Stimulated activated CD8-positive, alpha-beta memory T cell treated with anti-CD3 and anti-CD28 coated beads, Interleukin-12 subunit alpha, Interleukin-12 subunit beta, amount 100 ng/mL, for 24 hours (primary cell): ENCODE results near the gene MLLT1.

Experiments used
- DNase-seq: peaks from one replicate; pipeline ENCODE4 v3.0.0-alpha.2; 2020; ENCODE audit errors: extremely low read depth

The MLLT1 gene

DNA sequence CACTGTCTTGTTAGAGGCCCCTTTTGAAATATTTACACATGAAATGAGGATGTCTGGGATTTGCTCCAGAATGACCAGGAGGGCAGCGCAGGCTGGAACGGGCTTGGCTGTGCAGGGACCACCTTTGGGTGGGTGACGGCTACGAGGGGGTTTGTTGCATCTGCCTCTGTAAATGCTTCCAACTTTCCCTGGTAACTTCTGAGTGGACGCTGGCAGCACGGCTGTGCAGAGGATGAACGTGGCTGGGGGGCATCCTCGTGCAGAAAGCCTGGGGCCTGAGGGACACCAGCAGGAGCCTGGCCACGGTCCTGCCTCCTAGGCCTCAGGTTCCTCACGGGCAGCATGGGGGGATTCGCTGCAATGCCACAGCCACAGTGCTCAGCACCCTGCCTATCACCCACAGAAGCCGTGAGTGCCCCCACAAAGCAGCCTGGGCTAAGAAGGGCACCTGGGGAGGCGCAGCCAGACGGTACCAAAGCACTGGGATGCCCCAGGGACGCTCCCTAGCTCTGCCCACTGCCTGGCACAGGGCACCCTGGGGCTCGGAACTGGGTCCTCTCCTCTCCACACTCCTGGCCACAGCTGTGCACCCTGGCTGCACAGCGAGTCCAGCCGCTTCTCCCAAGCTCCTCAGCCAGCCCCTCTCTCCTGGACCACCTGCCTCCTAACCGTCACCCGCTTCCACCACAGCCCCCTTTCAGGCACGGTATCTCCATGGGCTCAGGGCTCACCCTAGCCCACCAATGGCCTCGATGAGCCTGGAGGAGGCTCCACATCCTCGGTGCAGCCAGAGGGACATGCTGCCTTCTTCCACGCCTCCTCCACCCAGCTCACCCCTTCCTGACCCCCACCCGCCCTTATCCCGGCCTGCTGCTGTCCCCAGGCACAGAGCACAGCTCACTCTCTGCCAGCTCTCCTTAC, 44.5 kb downstream of the MLLT1 start:
- DNase-seq: no peak

DNA sequence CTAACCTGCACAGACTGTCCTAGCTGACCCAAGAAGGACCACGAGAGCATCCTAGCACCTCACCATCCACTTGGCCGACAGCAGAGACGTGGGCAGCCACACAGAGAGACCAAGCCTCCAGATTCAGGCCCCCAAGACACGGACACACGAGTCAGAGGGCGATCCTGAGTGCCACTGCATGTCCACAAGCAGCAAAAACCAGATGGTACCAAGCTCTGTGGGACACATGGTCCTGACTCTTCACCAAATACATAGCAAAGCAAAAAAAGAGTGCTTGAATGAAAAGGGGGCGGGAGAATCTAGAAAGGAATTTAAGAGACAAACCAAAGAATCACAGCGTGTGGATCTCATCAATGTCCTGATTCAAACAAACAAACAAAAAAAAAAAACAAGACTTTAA, 45.2 kb downstream of the MLLT1 start:
- DNase-seq: no peak

DNA sequence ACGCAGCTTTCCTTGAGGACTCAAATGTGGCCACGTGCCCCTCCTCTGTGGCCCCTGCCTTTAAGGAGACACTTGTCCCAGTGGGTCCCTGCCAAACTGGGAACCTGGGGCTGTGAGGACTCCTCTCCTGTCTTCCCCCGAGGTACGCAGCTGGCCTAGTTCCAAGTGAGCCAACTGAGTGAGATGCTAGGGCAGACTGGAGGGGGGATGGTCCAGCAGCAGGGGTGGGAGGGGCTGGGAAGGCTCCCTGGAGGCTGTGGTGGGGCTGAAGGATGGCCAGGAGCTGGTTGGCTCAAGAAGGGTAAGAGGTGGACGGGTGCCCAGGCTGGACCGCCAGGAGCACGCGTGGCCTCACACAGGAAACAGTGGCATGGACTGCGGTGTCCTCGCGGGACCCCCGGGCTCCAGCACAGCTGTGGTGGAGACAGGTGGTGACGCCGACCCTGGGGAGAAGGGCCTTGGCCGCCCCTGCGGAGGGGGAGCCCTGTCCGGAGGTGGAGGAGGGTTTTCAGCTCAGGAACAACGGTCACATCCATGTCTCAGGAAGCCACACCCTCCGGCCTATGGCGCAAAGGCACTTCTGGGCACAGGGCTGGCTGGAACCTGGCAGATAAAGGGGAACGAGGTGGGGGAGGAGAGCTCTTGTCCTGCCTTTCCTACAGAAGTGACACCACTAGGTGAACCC, 45.8 kb downstream of the MLLT1 start:
- no peak for DNase-seq

DNA sequence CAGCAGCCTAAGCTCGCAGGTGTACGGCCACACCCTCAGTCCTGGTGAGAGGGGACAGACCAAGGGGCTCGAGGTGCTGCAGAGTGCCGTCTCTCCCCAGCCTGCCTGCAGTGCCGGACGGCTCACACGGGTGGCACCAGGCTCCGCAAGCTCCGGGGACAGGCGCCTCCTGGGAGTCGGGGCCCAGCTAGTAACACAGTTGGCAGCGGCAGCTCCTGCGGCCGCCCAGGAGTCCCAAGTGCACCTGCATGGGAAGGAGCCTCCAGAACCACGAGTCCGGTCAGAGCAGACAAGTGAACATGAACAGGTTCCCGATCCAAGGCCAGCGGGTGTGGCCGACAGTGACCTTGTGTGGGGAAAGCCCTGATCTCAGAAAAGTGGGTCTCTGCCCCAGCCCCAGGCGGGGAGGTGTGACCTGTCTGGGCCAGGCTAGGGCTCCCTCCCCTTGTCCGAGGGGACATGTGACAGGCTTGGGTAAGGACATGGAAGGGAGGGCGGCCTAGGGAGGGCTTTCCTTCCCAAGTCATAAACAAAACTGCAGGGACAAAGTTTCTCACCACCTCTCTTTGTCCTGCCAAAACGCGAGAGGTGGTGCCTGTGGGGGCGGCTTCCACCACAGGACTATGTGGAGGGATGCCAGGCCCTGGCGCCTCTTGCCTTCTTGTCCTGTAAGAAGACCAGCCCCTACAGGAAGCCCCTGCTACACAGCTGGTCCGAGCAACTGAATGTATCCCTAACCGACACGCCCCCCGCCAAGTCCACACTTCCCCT, 46.5 kb downstream of the MLLT1 start:
- no peak for DNase-seq

DNA sequence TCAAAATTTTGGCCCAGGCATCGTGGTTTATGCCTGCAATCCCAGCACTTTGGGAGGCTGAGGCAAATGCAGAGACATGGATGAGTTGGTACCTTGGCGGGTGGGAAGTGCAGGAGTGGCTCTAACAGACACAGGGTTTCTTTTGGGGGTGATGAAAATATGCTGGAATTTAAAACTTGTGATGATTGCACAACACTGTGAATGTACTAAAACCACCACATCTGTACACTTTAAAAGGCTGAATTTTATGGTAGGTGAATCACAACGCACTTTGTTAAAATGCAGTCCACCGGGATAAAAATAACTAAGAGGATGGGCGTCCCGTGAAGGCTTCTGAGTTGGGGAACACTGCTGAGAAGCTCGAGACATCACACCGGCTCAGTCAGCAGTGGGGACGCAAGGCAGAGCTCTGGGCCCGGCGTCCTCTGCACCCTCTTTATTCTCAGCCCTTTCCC, 47.1 kb downstream of the MLLT1 start:
- no peak for DNase-seq

DNA sequence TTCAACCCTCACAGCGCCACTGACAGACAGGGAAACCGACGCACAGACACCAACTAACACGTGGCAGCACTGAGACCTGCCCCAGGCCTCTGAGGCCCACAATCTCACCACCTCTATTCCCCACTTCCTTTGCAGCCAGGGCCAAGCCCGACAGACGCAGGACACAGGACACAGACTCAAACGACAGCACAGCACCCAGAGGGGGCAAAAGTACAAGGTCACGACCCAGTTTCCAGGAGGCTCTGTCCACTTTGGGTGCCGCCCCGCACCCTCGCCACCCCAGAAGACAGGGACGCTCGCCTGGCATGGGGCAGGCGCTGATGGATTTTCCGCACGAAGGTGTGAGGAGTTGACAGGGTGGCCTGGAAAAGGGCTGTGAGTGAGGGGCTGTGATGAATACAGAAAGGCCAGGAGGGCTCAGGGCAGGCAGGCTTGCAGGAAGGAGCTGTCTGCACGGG, 48.8 kb downstream of the MLLT1 start:
- DNase-seq: no peak

DNA sequence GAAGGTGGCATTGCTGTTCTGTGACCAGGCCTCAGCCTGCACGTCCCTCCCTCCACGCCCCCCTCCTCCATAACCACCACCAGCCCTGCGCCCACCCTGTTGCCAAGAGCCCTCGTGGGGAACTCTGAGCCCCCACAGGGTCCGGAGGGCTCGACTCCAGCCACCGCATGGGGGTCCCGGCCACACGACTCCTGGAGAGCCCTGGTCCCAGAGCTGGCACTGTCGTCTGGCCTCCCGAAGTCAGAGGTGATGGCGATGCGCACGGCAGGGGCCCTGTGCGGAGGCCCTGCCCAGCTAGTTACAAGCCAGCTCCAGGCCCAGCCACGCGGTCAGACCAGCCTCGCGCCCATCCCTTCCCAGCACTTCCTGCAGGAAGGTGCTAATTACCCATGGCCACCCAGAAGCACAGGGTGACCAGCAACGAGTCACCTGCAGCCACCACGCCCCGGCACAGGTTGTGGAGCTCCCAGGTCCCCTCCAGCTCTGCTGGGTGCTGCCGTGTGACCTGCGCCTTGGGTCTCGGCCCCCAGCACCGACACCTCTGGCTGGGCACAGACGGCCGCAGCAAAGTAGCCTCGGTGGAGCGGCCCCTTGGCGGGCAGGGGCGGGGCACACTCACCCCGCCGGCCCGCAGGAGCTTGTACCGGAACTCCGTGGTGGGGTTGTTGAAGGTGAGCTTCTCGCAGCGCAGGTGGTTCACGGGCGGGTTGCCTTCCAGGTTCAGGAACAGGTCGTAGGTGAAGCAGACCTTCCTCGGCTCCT, 49.6 kb downstream of the MLLT1 start:
- no peak for DNase-seq

DNA sequence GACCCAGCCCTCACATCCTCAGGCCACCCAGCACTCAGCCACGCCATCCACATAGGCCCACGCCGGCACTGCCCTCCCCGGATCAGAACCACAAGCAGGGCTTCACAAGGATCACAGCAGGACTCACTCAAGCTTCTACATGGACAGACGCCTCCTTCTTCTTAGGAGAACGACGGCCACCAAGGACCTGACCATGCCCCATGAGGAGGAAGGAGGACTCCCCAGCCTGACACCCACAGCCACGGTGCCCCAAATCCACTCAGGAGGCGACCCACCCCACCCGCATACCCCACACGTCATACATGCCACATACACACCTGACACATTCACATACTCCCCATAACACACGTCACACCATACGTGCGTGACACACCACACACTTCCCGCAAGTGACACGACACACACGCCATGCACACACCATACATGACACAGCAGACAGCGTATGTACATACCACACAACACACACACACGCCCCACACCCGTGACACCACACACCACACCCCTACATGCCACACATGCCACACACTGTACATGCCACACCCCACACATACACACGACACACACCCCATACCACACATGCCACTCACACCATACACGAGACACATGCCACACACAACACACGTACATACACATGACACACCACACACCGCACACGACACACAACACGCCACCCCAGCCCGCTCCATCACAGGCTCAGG, 50.4 kb downstream of the MLLT1 start:
- no peak for DNase-seq

DNA sequence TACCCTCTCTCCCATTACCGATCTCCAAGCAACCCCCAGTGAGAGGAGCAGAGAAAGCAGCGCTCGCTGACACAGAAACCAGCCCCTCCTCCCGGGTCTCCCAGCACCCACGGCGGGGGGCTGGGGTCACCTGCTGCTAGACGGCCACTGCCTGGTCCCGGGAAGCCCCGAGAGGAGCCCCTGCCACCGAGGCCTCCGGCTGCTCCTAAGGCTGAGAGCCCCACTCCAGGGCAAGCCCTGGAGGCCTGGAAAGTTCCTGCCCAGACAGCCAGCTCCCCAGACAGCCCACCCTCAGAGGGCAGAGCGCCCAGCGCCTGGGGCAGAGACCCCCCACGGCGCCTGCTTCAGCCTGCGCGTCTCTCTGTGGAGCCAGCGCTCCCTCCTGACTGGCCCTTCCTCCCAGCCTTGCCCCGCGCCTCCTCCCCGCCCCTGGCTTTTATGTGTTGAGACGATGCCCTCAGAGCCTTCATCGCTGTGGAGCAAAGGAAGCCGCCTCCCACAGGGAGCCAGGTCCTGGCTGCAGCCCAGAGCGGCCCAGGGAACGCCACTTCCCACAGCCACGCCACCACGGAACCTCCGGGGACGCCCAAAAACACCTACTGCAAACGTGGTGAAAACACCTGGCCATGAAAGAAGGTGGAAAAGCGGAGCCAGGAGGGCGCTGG, 51.1 kb downstream of the MLLT1 start:
- no peak for DNase-seq

DNA sequence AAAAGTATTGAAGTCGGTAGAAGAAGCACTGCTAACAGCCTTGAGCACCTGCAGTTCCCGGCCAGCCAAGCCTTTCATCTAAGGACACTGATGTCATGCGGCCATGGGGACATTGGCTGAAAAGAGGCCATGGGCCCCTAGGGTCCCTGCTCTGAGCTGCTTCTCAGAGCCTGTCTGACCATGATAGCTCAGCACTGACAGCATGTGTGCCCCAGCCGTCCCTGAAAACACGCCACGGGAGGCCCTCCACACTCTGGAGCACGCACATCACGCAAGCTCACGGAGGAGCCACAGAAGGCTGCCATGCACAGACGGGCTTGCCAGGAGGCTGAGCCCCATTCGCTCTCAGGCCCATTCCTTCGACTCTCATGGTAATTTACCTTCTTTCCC, 51.8 kb downstream of the MLLT1 start:
- DNase-seq: no peak

DNA sequence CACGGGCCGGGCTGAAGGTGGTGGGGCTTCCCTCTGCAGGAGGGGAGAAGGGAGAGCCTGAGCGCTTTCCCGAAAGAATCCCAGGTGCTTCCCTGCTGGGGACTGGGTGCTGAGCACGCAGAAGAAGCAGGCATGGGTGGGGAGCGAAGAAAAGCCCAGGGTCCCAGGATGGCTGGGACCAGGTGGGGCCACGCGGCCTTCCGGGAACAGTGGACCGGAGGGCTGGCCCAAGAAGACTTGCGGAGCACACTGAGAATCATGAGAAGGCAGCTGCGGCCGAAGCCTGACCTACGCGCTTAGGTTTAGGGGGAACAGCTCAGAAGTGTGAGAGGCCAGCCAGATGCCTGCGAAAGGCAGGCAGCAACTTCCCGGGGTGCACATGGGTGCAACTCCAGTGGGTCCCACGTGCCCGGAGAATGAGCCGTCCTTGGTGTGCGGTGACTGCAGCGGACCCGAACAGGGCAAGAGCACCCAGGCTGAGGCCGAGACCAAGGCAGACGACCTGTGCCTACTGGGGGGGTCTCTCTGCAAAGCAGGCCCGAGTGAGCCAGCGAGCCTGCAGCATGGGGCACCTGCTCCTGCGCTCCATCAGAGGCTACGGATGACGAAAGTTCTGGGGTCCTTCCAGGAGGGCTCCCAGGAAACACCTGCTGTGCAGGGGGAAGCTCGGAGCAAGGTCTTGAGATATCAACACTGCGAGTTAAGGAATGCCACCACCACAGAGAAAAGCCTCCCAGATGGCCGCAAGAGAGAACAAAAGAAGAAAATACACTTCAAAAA, 52.4 kb downstream of the MLLT1 start:
- DNase-seq: no peak

DNA sequence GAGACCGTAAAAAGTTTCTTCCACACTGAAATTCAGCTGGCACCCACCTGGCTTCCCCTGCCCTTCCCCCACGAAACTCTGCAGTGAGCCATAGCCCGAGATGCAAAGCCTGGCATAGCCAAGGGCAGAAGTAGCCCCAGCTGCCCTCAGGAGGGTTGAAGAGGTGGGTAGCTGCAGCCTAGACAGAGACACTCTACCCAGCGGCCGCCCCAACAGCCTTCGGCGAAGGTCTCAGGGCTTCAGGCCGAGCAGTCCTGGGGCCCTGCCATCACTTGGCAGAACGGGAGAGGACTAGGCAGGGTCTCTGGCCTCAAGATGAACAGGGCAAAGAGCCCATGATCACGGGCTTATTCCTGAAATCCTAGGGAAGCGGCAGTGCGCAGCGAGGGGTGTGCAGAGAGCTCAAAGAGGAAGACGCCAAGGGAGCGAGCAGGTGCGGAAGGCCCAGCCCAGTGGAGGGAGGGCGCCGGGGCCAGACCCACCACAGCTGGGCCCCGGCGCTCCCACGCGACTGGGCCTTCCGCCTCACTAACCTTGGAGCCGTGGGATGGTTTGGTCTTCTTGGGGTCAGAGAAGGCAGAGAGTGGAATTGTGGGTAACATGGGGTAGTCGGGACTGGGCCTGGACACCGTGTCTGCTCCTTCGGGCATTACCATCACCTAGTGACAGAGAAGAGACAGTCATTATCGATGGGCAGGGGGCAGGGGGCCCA, 53.2 kb downstream of the MLLT1 start:
- DNase-seq: no peak

DNA sequence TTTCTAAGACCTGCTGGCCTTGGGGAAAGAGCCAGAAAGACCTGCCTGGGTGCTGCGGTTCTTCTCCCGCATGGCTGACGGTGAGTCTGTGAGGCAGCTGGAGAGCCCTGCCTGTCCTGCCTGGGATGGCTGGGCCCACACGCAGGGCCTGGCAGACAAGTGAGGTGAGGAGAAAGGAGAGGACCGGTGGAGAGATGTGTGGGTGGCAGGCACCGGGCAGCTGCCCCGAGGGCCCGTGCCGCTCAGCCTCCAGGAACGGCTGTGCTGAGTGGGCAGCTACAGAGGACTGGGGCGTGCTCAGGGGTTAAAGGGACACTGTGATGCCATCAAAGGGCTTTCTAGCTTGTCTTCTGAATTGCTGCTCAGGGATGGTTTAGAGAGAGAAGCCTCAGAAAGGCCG, 53.8 kb downstream of the MLLT1 start:
- DNase-seq: no peak

DNA sequence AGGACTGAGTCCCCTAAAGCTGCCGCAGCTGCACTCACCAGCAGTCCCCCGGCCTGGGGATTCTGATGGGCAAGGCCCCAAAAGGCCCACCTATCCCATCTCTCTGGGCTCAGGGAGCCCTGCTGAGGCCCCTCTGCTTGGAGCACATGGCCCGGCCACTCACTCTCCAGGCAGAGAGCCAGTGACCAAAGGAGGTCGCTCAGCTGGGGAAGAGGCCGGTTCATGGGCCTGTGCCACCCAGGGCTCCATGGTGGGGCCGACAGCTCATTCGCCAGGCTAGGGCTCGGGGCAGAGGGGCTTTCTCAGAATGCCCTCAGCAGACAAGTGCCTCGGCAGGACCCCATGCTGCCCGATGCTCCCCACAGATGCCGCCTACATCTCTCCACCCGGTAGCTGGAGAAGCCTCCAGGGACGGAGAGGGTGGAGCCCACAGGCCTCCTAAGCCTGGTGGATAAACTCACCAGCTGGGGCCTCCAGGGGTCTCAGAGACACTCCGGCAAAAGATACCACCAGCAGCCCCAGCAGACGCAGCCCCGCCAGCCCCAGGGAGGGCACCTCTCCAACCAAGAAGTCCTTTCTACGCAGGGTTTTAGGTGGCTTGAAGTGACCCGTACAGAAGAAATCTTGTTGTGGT, 54.4 kb downstream of the MLLT1 start:
- DNase-seq: no peak

DNA sequence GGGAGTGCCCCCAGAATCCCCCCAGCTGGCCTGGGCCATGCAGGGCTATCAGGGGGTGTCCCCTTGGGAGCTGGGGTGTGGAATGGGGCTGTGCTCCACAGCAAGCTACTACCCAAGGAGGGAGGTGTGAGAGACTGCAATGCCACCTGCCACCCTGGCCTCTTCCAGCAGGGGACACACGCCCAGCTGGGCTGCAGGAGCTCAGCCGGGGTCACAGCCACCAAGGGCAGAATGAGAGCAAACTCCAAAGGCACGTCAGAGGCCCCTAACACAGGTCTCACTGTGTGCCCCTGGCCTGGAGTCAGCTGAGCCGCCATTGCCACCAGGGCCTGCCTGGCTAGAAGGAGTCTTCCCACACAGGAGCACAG, 55.5 kb downstream of the MLLT1 start:
- no peak for DNase-seq

DNA sequence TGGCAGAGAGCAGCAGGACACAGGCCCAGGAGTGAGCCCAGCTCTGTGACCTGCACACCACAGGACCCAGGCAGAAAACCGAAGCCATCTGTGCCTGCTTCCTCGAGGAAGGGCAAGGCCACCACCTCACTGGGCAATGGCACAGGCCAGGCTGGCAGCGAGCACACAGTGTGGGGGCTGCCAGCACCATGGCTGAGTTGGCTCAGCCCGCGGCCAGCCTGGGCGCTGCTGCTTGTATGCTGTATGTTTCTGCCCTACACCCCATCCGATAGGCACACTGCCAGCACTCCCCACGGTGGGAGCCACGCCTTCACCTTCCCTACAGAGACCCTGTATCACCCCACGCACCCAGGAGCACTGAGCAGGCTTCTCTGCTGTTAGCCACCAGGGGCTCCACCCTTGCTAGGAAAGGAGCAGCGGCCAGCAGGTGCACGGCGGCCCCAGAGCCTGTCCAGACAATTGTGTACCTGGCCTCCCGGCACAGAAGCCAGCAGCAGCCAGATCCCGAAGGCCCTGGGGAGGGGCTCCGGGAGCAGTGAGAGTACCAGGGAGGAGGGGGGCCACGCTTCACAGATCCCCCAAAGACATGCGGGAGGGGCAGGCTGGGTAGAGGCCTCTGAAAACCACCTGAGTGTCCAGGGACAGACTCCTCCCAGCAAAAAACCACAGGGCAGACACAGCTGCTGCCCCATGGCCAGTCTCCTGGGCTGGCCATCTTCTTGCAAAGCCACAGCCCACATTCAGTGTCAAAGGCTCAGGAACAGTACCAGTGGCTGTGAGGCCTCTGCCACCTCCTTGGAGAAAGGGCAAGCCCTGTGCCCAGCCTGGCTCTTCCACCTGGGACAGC, 56.1 kb downstream of the MLLT1 start:
- no peak for DNase-seq

DNA sequence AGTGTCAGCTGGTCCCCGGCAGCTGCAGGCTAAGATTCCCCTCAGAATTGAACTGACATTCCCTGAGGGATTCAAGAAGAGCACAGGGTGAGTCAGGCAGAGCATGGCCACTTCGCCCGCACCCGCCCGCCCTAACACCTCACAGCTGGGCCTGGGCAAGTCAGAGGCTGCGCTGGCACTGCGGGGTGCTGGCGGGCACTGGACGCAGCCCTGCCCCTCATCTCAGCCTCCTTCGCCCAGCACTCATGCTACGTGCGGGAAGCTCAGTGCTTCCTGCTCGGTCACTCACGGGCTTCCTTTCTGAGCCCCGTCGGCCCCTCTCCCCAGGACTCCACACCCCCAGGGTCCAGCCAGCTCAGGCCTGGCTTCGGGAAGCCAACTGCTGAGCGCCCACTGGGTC, 56.9 kb downstream of the MLLT1 start:
- DNase-seq: no peak
